HL-60 (cell line): ENCODE results near the gene MVK.

ENCODE experiments used
- CTCF ChIP-seq: IDR thresholded peaks from one replicate; pipeline ENCODE4 v1.5.1; 2011; ENCODE audit warnings: low read length, control low read depth, inconsistent platforms; ENCODE audit not compliant: insufficient read depth
- GABPA ChIP-seq: IDR thresholded peaks from 2 replicates; pipeline ENCODE4 v1.6.1; 2012; ENCODE audit warnings: low read depth
- POLR2AphosphoS5 ChIP-seq: IDR thresholded peaks from 2 replicates; pipeline ENCODE4 v1.6.1; 2012; ENCODE audit warnings: low read depth
- REST ChIP-seq: IDR thresholded peaks from 2 replicates; pipeline ENCODE4 v1.6.1; 2012; ENCODE audit warnings: low read depth; ENCODE audit not compliant: insufficient replicate concordance
- SPI1 ChIP-seq: IDR thresholded peaks from 2 replicates; pipeline ENCODE4 v1.6.1; 2012; ENCODE audit warnings: low read depth, mild to moderate bottlenecking, borderline replicate concordance

GRCh38 chr12:109600995-109601394 lies 27.4 kb downstream of the MVK start:
- no peak for TF ChIP-seq CTCF
- TF ChIP-seq POLR2AphosphoS5: no peak
- no peak for TF ChIP-seq GABPA
- TF ChIP-seq REST: no peak
- TF ChIP-seq SPI1: no peak
